ENCODE results near the gene ACAD11.

ACAD11 gene

DNA sequence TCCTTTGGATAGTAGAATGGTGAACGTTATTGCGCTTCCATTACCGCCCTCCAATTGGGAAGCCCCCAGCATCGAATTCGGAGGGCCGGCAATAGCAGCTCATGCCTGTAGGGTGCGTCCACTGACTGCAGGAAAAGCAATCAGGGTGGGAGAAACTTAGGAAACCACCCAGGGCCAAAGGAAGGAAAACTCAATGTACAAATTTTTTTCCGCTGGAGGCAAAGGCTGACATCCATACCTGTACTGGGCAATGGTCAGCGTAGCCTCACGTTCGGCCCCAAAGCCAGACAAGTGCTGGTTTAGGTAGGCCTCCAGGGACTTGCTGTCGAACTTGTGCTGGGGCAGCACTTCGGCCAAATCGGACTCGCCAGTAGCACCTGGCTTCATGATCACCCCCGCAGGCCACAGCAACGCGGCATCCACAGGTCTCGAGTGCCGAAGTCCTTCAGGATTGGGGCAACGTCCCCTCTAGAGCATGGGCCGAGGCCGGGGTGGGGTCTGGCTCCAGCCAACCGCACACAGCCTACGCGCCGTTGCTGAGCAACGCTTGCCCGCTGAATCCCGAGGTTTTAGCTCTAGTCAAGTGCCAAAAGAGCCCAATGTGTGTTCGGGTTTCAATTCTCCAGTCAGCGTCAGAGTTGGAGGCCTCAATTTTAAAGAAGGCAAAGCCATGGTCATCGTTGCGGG, at the start of gene ACAD11:
Gene ACAD11 (minus strand): TSS at position 445 of the 687 bp plus-strand sequence. CDS start 58 bp downstream, at position 387.
- peak; percentile 74 for DNase-seq (ENCODE audit: low read depth)

- DNase-seq (ENCODE audit: low read depth): no peak
These were observed 44.1 kb upstream of the ACAD11 start for GRCh38 chr3:132703733-132704132.

DNA sequence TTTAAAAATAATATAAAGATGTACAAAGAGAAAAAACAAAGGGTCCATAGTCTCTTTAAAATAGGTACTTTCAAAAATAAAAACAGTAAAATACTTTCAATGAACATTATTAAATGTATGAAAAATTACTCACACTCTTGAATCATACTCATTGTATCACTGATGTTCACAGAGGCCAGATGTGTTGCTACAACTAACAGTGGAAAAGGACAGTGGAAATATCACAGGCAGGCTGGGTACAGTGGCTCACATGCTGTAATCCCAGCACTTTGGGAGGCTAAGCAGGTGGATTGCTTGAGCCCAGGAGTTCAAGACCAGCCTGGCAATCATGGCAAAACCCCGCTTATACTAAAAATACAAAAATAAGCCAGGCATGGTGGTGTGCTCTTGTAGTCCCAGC, 35.8 kb upstream of the ACAD11 start:
- no peak for DNase-seq (ENCODE audit: low read depth)

GRCh38 chr3:132694991-132695390, 35.4 kb upstream of the ACAD11 start:
- no peak for DNase-seq (ENCODE audit: low read depth)

DNA sequence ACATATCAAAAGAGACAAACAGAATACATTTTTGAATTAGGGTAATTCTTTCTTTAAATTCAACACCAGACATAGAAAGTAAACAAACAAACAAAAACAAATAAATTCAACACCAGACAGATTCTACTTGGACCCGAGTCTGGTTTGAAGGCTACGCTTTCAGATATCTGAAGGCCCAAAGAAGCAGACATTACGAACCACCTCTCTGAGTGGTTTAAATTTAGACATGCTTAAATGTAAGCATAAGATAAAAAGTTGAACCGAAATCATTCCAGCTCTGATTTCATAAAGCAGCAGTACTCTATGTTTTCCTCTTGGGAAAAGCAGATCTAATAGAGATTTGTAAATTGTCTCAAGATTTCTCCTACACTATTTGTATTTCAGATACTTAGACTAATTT, 30.4 kb upstream of the ACAD11 start:
- DNase-seq (ENCODE audit: low read depth): no peak

DNA sequence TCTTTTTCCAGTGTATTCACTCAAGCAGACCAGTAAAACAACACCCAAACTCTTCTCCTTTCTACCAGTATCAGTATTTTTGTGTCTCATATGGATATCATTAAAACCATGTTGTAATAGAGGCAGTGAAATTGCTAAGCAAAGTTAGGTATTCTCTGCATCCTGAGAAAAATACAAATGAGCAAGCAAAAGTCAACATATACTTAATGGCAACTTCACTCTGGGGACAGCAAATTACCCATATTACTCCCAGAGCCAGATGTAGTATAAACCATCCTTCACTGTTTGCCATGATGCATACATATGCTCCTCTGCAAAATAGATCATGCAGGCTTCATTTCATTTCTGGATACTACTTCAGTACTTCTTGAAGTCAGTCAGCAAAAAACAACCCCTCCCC, 22.6 kb upstream of the ACAD11 start:
- DNase-seq (ENCODE audit: low read depth): peak; percentile 55

DNA sequence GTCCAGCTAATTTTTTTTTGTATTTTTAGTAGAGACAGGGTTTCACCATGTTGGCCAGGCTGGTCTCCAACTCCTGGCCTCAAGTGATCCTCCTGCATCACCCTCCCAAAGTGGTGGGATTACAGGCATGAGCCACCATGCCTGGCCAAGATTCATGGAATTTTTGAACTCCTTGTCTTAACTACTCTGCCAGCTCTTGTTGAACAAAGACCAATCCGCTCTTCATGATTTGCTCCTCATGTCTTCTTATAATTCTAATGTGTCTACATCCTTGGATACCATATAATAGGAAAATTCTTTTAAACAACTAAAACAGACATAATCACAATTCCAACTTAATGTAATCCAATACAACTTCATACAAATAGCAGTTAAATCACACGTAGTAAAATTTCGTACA, 21.8 kb upstream of the ACAD11 start:
- no peak for DNase-seq (ENCODE audit: low read depth)

GRCh38 chr3:132679911-132680310, 20.3 kb upstream of the ACAD11 start:
- no peak for DNase-seq (ENCODE audit: low read depth)

- DNase-seq (ENCODE audit: low read depth): no peak
These were observed 15.8 kb upstream of the ACAD11 start for GRCh38 chr3:132675408-132675807.

GRCh38 chr3:132669256-132669777, 9.7 kb upstream of the ACAD11 start:
- no peak for DNase-seq (ENCODE audit: low read depth)

DNA sequence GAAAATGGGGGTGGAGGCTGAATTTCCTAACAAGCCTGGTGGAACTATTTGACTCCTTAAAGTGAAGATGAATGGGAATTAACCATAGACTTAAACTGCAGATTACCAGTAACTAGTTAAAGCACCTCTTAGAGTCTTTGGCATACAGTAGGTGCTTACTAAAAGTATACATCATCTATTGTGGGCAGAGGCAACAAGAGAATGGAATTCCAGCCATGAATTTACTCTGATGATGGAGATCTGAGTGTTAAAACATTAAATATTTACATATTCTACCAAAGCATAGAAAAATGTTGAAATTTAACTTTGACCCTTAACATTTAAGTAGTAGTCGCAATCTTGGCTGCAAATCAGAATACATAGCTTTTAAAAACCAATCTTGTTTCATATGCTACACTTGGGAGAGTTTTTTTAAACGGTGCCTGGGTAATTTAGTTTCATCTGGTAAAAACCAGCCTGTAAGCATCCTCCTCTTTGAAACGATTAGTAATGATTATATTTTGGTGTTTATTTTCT, 5.7 kb upstream of the ACAD11 start:
- DNase-seq (ENCODE audit: low read depth): no peak

- no peak for DNase-seq (ENCODE audit: low read depth)
These were observed 2.6 kb upstream of the ACAD11 start for GRCh38 chr3:132662212-132662611.

DNA sequence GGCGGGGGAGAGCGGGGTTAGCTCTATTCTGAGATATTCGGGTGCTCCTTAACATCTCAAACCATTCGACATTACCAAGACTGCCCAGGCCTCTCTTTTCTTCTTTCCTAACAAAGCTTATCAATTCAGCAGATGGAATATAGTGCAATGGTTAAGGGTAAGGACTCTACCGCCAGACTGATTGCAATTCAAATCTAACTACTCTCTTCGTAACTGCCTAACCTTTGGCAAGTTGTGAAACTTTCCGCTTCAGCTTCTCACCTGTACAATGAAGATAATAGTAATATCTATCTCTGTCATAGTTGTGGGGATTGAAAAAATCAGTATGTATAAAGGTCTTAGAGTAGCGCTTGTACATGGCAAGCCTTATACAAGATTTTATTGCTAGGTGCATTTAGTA, 1.5 kb upstream of the ACAD11 start:
- DNase-seq (ENCODE audit: low read depth): no peak

GRCh38 chr3:132660811-132661070, 1.1 kb upstream of the ACAD11 start:
- DNase-seq (ENCODE audit: low read depth): peak; percentile 4

- DNase-seq (ENCODE audit: low read depth): peak; percentile 61
These were observed 622 bp upstream of the ACAD11 start, which contains the start of gene UBA5 for GRCh38 chr3:132660052-132660810. UBA5 (plus strand) TSS chr3:132660329; CDS start chr3:132660538, 209 bp downstream.

DNA sequence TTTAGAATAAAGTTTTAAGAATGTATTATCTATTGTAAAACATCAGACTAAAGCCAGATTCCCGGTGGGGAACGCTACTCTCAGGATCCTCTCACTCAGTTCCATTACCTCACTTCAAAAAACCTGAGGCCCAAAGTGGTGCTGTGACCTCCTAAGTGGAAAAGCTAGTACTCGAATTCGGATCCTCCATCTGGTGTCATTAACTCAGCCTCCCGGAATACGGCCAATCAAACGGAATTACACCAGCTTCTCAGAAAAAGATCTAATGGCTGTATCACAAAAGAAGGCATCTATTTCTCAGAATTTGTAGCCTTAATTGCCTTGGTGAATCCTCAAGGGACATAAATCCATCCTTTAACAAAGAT, 627 bp downstream of the ACAD11 start:
- no peak for DNase-seq (ENCODE audit: low read depth)

DNA sequence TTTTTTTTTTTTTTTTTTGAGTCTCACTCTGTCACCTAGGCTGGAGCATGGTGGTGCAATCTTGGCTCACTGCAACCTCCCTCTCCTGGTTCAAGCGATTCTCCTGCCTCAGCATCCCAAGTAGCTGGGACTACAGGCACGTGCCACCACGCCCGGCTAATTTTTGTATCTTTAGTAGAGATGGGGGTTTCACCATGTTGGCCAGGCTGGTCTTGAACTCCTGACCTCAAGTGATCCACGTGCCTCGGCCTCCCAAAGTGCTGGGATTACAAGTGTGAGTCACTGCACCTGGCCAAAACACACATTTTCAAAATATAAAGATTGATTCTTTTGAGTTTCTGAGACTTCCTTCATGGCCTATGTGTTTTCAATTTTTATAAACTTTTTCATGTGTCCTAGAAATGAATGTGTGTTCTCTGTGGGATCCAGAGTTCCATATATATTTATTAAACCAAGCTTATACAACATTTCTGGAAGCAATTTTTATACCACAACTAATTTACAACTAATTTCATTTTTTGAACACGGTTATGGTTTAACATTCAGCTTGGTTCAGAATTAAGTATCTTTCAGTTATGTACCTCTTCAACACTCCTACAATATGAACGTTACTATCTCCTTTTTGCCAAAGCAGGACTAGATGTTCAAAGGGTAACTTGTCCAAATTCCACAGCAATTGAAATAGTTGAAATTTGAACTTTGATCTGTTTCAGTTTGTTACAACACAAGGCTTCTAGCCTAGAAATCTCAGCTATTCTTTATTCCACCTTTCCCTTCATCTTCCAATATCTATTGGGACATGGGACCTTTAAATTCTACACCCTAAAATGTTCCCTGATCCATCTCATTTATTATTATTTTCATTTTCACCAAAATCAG, 1.5 kb downstream of the ACAD11 start:
- no peak for DNase-seq (ENCODE audit: low read depth)

- DNase-seq (ENCODE audit: low read depth): no peak
These were observed 4.1 kb downstream of the ACAD11 start for GRCh38 chr3:132655471-132655870.

- no peak for DNase-seq (ENCODE audit: low read depth)
These were observed 4.9 kb downstream of the ACAD11 start for GRCh38 chr3:132654721-132655120.

DNA sequence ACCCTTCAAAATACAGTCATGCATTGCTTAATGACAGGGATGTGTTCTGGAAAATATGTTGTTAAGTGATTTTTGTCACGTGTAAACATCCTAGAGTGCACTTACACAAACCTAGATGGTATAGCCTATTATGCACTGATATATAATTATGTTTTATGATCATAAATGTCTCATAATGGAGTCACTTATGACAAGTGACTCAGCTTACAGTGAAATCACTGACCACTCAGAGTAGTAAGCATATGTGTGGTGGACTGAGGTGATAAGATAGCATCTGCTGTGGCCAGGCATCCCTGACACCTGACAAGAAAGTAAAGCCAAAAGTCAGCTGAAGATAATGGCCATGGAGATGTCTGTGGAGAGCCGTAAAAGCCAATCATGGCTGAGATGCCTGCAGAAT, 5.4 kb downstream of the ACAD11 start:
- no peak for DNase-seq (ENCODE audit: low read depth)

DNA sequence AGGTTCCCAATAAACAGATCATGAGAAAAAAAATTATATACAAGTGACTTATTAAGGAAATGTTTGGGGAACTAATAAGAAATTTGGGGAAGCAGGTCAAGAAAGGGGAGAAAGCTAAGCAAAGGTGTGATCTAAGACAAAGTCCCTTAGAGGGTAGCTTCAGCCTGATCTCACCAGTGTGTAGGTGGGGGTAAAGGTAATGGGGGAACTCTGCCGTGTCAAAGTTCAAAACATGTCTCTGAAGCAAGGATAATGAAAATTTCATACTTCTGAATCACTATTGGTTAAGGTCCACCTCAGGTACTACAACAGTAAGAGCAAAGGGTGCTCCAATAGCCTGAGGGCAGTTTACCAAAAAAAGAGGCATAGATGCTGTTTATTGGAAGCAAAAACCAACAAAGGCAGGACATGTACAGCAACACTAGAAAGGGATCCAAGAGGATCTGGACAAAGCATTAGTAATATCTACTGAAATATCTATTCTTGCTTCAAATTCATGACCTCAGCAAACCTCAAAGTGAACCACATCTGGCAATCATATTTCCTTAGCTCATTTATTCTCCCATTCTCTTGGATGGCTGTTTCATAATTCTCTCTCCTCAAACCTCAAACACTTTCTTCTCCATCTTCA, 6.9 kb downstream of the ACAD11 start:
- DNase-seq (ENCODE audit: low read depth): peak; percentile 66

DNA sequence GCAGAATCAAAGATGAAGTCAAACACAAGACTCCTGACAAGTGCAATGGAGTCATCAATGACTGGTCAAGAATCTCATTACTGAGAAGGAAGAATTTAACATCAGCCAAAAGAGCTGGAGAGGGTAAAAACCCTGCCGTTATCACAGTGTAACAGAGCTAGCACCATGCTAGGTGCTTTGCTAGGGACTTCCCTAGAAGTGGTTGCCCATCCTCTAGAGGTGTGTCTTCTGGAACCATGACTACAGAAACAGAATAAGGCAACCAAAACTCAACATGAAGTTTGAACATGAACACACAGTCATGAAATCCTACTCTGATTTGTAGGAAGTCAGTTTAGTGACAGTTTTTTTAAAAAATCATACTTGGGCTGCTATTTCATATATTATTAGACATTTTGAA, 9.5 kb downstream of the ACAD11 start:
- no peak for DNase-seq (ENCODE audit: low read depth)
